Renal cortex interstitium (tissue), 3 donors: Measurements from ENCODE around the gene FAM83E. TPM values are rescaled to one million over a fixed set of nuclear protein-coding genes. Genes with fewer than 3 reads are reported as not detected.

Experiments used
- polyA plus RNA-seq, 3 donors: library from polyadenylated mRNA; unstranded; fragments of 120-200 nt; gene quantifications; one replicate each; pipeline ENCODE4 v1.2.1, GENCODE V29; 2013; ENCODE audit not compliant: insufficient read length in 3 of 3

FAM83E gene
- polyA plus RNA-seq, 3 donors = 0.88 to 1.2 (median 1.1) TPM

Other genes starting within 250 kb of the FAM83E start
- gene KDELR1, start 223.5 kb downstream of the FAM83E start, polyA plus RNA-seq = 100 to 1,000 TPM; 230 to 246 (median 242) TPM
- under 1 TPM; 0.33 to 0.88 (median 0.71) TPM for gene GRIN2D, start 221.4 kb downstream of the FAM83E start, polyA plus RNA-seq
- gene GRWD1, start 169.1 kb downstream of the FAM83E start, polyA plus RNA-seq = 10 to 100 TPM; 21.7 to 34.6 (median 24.7) TPM
- 1 to 10 TPM in 1 of 3 donors, under 1 TPM in 2; 0.58 to 1.3 (median 0.72) TPM for gene KCNJ14, start 159.5 kb downstream of the FAM83E start, polyA plus RNA-seq
- 10 to 100 TPM; 80.6 to 91.6 (median 86.4) TPM for gene CYTH2, start 145.7 kb downstream of the FAM83E start, polyA plus RNA-seq
- 1 to 10 TPM; 1.8 to 3.8 (median 3.6) TPM for gene LMTK3, start 103.2 kb downstream of the FAM83E start, polyA plus RNA-seq
- gene SULT2B1, start 62.9 kb downstream of the FAM83E start, polyA plus RNA-seq = under 1 TPM; 0.28 to 0.62 (median 0.33) TPM
- under 1 TPM in 1 of 3 donors, not detected in 2; 0.26 TPM for gene SPACA4, start 8.3 kb downstream of the FAM83E start, polyA plus RNA-seq
- gene RPL18, start 4.1 kb upstream of the FAM83E start, polyA plus RNA-seq = 1,000 to 10,000 TPM; 1,072 to 1,401 (median 1,249) TPM
- gene SPHK2, start 4.4 kb upstream of the FAM83E start, polyA plus RNA-seq = 10 to 100 TPM; 15.8 to 31.8 (median 30.9) TPM
- gene DBP, start 22.3 kb upstream of the FAM83E start, polyA plus RNA-seq = 10 to 100 TPM; 11.2 to 15.9 (median 14.3) TPM
- gene CA11, start 31.1 kb upstream of the FAM83E start, polyA plus RNA-seq = 10 to 100 TPM; 21.9 to 30.7 (median 29.2) TPM
- gene NTN5, start 57.9 kb upstream of the FAM83E start, polyA plus RNA-seq = 1 to 10 TPM in 2 of 3 donors, under 1 TPM in 1; 0.68 to 2.4 (median 1.5) TPM
- gene FUT2, start 80.9 kb upstream of the FAM83E start, polyA plus RNA-seq = 1 to 10 TPM; 1.7 to 4.4 (median 1.8) TPM
- gene MAMSTR, start 104.6 kb upstream of the FAM83E start, polyA plus RNA-seq = 1 to 10 TPM; 5.0 to 7.3 (median 6.5) TPM
- 10 to 100 TPM; 12.2 to 19.6 (median 16.6) TPM for gene RASIP1, start 125.5 kb upstream of the FAM83E start, polyA plus RNA-seq
- gene IZUMO1, start 131.8 kb upstream of the FAM83E start, polyA plus RNA-seq = 1 to 10 TPM in 1 of 3 donors, under 1 TPM in 2; 0.23 to 1.2 (median 0.41) TPM
- gene FUT1, start 137.6 kb upstream of the FAM83E start, polyA plus RNA-seq = 1 to 10 TPM; 3.2 to 4.0 (median 3.3) TPM
- gene FGF21, start 140.4 kb upstream of the FAM83E start, polyA plus RNA-seq = not detected
- 10 to 100 TPM; 32.4 to 57.8 (median 44.8) TPM for gene BCAT2, start 196.0 kb upstream of the FAM83E start, polyA plus RNA-seq
- gene HSD17B14, start 221.4 kb upstream of the FAM83E start, polyA plus RNA-seq = 10 to 100 TPM; 23.7 to 37.1 (median 30.1) TPM